Erythroblast (primary cell): ENCODE data around the gene PNMA6E.

ENCODE experiments used
- DNase-seq, 2 experiments: peaks; one replicate each; lab custom pipeline; 2025; lab: John Stamatoyannopoulos, UW
- GATA1 ChIP-seq: IDR thresholded peaks from 2 replicates; pipeline ENCODE4 v1.6.1; 2011; ENCODE audit warnings: low read depth, mild to moderate bottlenecking, control low read depth, low read length, moderate library complexity
- POLR2A ChIP-seq: IDR thresholded peaks from 2 replicates; pipeline ENCODE4 v1.6.1; 2011; ENCODE audit warnings: mild to moderate bottlenecking, low read length

The PNMA6E gene

DNA sequence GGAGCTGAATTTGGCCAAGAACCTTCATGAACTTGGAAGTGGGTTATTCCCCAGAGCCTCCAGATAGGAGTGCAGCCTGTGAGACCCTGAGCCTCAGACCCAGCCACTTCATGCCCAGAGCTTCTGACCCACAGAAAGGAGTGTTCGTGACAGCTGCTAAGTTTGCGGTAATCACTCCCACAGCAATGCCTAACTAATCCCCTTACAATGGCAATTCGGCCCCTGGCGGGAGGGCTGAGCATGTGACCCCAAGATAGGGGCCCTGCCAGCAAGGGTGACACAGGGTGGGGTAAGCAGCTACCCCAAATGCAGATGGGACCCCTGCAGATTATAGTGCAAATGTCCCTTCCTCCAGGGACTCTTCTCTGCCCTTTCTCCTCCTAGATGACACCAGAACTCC lies 22.5 kb downstream of the PNMA6E start:
- TF ChIP-seq GATA1 (no peak), POLR2A (no peak)
- DNase-seq = no peak

DNA sequence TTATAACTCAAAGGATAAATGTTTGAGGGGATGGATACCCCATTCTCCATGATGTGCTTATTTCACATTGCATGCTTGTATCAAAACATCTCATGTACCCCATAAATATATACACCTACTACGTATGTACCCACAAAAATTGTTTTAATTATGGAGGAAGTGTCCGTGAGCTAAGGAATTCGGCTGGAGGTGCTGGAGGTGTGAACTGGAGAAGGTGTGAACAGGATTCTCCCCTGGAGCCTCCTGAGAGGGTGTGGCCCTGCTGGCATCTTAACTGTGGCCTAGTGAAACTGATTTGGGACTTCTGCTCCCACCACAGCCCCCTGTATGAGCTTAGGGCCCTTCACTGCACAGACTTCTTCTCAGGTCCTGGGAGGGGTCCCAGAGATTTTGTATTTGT lies 23.4 kb downstream of the PNMA6E start:
- TF ChIP-seq GATA1 (no peak), POLR2A (no peak)

DNA sequence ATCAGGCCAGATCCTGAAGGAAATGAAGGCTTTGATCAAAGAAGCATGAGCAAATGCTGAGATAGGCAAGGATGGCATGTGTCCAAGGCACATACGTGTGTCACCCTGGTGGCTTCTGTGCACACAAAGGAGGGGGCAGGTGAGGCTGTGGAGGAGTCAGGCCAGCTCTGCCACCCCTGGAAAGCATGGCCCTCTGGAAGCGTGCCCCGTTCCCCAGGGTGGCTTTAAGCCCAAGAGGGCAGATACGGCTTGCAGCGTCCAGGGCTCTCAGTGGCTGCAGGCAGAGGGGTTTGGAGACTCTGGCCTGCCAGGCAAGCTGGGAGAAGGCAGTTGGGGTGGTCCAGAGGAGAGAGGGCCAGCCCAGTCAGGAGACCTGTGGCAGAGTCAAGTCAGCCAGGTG lies 25.6 kb downstream of the PNMA6E start:
- no peak for DNase-seq
- TF ChIP-seq POLR2A = no peak
- TF ChIP-seq GATA1 = no peak

More for the DNA sequence above, 23.4 kb downstream of the PNMA6E start:
- DNase-seq = no peak

DNA sequence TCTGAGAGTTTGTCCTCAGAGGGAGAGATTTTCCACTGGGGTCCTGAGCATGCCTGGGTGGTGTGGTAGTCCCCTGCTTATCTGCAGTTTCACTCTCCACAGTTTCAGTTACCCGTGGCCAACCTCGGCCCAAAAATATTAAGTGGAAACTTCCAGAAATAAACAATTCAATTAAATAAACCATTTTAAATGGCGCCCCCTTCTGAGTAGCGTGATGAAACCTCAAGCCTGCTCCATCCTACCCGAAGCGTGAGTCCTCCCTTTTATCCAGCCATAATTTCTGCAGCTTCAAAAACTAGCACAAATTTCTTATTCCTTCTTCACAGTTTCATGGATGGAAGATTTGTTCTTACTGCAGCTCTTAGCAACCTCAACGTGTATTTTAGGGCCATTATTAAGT lies 26.7 kb downstream of the PNMA6E start:
- TF ChIP-seq GATA1 (no peak), POLR2A (no peak)

DNA sequence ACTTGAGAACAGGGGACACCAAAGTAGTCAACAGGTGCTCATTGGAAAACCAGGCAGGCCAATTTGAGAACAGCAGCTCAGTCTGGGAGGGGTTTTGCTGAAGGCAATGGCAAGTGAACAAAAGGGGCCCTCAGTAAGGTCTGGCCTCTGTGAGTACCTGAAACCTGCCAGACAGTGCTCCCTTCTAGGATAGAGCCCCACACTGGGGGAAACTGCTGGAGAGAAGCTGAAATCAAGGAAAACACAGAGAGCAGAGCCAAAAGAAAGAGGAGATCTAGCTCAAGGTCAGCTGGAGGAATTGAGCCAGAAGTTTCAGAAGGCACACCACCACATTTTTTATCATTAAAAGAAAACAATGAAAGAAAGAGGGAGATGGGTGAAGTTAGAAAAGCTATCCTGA lies 28.2 kb downstream of the PNMA6E start:
- no peak for DNase-seq
- TF ChIP-seq POLR2A (no peak), GATA1 (no peak)

More for the DNA sequence above, 26.7 kb downstream of the PNMA6E start:
- no peak for DNase-seq

DNA sequence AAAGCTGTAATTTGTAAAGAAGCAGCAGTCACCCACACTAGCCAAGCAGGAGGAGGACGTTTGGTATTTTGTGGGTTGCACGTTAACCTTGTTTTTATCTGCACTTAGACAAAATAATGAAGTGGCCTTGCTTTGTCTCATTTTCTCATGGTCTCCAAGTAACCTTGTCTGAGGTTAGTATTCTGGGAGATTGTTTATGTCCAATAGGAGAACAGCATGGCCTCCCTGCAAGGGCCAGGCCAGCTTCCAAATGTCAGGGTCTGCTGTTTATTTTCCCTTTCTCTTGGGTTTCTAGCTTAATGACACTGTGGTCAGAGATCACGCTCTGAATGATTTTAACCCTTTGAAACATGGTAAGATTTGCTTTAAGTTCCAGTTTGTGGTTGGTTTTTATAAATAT lies 29.9 kb downstream of the PNMA6E start:
- no peak for TF ChIP-seq POLR2A
- no peak for TF ChIP-seq GATA1

DNA sequence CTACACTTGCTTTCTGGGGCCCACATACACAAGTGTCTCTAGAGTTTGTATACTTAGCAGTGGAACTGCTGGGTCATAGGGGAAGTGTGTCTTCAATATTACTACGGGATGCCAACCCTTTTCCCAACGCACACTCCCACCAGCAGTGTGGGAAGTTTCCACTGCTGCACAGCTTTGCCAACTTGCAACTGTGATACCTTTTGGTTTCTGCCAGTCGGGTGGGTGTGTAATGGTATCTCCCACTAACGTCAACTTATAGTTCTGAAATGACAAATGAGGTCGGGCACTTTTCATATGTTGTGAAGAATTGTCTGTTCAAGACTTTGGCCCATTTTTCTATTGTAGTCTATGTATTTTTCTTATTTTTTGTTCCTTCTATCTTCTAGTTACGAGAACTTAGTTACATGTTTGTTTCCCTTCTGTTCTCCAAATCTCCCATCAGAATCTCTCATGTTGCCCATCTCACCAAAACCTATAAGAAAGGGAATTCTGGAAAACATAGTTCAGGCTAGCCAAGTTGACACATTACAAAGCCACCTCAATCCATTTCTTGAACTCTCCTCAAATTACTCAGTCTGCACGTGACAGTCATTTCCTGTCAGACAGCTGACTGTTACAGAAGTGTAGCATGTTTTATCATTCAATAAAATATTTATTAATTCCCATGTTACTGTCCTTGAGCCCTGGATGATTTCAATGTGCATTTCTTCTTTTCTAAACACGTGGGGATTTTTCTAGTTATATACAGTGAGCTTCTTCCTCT lies 30.7 kb downstream of the PNMA6E start:
- TF ChIP-seq GATA1 (no peak), POLR2A (no peak)
- no peak for DNase-seq

More for the DNA sequence above, 29.9 kb downstream of the PNMA6E start:
- no peak for DNase-seq

DNA sequence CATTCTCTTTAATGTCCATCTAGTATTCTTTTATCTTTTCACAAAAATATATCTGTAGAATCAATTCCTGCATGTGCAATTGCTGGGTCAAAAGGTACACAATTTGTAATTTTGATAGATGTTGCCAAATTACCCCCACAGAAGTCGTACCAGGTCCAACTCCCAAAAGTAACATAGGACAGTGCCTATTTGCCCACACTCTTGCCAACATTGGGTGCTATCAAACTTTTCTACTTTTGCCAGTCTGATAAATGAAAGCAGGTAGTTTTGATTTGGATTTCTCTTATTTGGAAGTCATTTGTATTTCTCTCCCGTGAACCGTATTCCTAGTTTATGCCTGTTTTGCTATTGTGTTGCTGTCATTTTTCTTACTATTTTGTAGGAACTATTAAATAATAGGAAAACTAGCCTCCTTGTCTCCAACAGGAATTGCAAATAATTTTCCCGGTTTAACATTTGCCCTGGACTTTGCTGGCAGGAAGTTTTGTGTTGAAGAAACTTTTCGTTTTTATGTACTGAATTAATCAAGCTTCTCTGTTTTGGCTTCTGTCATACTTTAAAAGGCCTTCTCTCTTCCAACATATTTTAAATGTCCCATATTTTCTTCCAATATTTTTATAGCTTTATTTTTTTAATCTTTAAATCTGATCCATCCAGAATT lies 34.1 kb downstream of the PNMA6E start:
- TF ChIP-seq GATA1 = no peak
- no peak for TF ChIP-seq POLR2A
- DNase-seq = no peak

DNA sequence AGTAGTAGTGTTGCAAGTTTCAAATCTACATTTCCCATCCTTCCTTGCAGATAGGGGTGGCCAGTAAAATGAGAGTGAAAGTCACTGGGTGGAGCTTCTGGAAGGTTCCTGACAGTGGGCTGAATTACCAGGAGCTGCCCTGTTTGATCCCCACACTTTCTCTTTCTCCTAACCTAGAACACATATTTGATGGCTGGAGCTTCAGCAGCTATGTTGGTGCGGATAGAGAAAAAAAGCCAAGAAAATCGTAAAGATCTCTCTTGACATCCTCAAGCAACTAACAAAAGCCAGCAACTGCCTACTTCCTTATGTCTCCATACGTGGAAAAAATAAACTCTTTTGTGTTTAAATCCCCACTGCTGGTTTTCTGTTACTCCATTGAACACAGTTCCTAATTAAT lies 35.0 kb downstream of the PNMA6E start:
- TF ChIP-seq POLR2A (no peak), GATA1 (no peak)
- no peak for DNase-seq

DNA sequence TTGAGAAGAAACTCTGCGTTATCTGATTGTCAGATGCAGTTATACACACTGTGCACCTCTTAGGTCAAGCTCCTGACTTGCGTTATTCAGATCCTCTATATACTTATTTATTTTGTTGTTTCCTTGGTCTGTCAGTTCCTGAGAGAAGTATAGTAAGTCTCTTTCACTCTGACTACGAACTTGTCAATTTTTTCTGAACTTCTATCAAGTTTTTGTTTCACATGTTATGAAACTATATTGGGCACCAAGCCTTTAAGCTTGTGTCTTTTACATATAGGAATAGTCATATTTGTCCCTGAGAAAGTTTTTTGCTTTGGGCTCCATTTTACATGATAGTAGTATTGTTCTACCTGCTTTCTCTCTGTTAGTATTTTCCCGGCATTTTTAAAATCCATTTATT lies 35.5 kb downstream of the PNMA6E start:
- no peak for TF ChIP-seq GATA1
- no peak for TF ChIP-seq POLR2A
- no peak for DNase-seq

GRCh38 chrX:153361781-153362397 lies 39.3 kb downstream of the PNMA6E start:
- TF ChIP-seq GATA1 (no peak), POLR2A (no peak)

GRCh38 chrX:153357877-153358276 lies 43.3 kb downstream of the PNMA6E start:
- no peak for DNase-seq
- TF ChIP-seq POLR2A (no peak), GATA1 (no peak)

More at GRCh38 chrX:153361781-153362397, 39.3 kb downstream of the PNMA6E start:
- DNase-seq = no peak

- no peak for TF ChIP-seq POLR2A
- no peak for TF ChIP-seq GATA1
Measured at GRCh38 chrX:153353416-153353815, 47.7 kb downstream of the PNMA6E start.

DNA sequence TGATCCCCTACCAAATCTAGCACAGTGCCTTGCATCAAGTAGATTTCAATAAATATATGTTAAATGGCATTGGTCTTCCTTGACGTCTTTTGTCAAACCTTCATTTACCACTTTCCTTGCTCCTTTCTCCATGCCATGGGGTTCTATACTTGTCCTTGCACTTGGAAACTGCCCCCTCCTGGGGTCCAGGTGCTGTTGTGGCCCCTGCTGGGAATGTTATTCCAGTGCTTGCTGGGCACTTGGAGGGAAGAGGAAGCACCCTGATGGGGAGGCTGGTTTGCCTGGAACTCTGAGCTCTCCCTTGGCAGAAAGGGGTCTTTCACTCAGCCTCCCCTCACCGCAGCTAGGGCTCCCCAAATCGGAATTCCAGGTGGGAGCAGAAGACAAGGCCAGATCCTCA lies 48.3 kb downstream of the PNMA6E start:
- TF ChIP-seq POLR2A (no peak), GATA1 (no peak)
- no peak for DNase-seq

More at GRCh38 chrX:153353416-153353815, 47.7 kb downstream of the PNMA6E start:
- no peak for DNase-seq

GRCh38 chrX:153351981-153352380 lies 49.2 kb downstream of the PNMA6E start:
- no peak for DNase-seq
- TF ChIP-seq POLR2A (no peak), GATA1 (no peak)
